GM12878 (cell line): Measurements from ENCODE around the gene HRH2. TPM values are rescaled to one million over a fixed set of nuclear protein-coding genes. Genes with fewer than 3 reads are reported as not detected.

Experiments
- ATAC-seq: fragments of 200-7000 bp; cut with Tn5 transposase; 3 replicates; pipeline ENCODE4 v1.9.1; 2020; ENCODE audit warnings: mild to moderate bottlenecking, moderate library complexity
- BruUV-seq: library from RNA; stranded (reverse); fragments of 400-500 nt; replicated peaks from 2 replicates; lab custom pipeline; 2021; lab: Mats Ljungman, UMichigan
- CTCF ChIA-PET: fragments of 300-600 bp; sonication (Branson Sonifier 250); formaldehyde crosslinking; extraction: SDS; loops from one replicate; lab custom pipeline; 2021; ENCODE audit warnings: inconsistent platforms; lab: Yijun Ruan, JAX
- POLR2A ChIA-PET: fragments of 350-600 bp; formaldehyde crosslinking; extraction: SDS; loops from one replicate; lab custom pipeline; 2021; ENCODE audit warnings: inconsistent platforms; lab: Charles Lee
- RAD21 ChIA-PET: fragments of 300-600 bp; sonication (Branson Sonifier 250); formaldehyde crosslinking; loops from one replicate; lab custom pipeline; 2023; ENCODE audit warnings: antibody characterized with exemption; ENCODE audit not compliant: unreplicated experiment; lab: Charles Lee
- SMC1A ChIA-PET: fragments of 300-600 bp; sonication (Branson Sonifier 250); formaldehyde crosslinking; loops from one replicate; lab custom pipeline; 2023; ENCODE audit not compliant: unreplicated experiment, uncharacterized antibody; lab: Charles Lee
- DNase-seq: peaks from one replicate; pipeline ENCODE4 v3.0.0-alpha.2; 2011; ENCODE audit warnings: low read depth, low spot score
- FAIRE-seq: peaks from 3 replicates; lab custom pipeline; 2011; peaks lifted over from hg19 to GRCh38; lab: Jason Lieb, UNC
- H2AFZ ChIP-seq: 2 replicates; pipeline ENCODE4 v1.6.0; 2011; ENCODE audit warnings: low read depth, low read length, control low read depth; ENCODE audit not compliant: control insufficient read depth
- H3K27ac ChIP-seq: 2 replicates; pipeline ENCODE4 v1.5.1; 2011; ENCODE audit warnings: control low read depth; ENCODE audit not compliant: control insufficient read depth, insufficient read depth
- H3K27me3 ChIP-seq, 2 experiments: replicated peaks in 1 of 2; 2 replicates each; pipeline versions ENCODE4 v1.6.0 to v1.6.1; 2011; ENCODE audit warnings: low read length in 1 of 2; ENCODE audit not compliant: control insufficient read depth in 2 of 2, insufficient read depth in 2 of 2
- H3K36me3 ChIP-seq, 2 experiments: 2 replicates each; pipeline ENCODE4 v1.5.1; 2011; ENCODE audit warnings: low read length in 1 of 2; ENCODE audit not compliant: control insufficient read depth in 2 of 2, insufficient read depth in 2 of 2
- H3K4me1 ChIP-seq: 2 replicates; pipeline ENCODE4 v1.6.1; 2011; ENCODE audit warnings: mild to moderate bottlenecking, low read length, moderate library complexity, mixed read lengths; ENCODE audit not compliant: control insufficient read depth, insufficient read depth
- H3K4me2 ChIP-seq: 2 replicates; pipeline ENCODE4 v1.6.0; 2011; ENCODE audit warnings: control low read depth; ENCODE audit not compliant: control insufficient read depth, insufficient read depth
- H3K4me3 ChIP-seq: fragments of 200-600 bp; sonication (generic); 2 replicates; pipeline ENCODE4 v1.5.1; 2016
- H3K79me2 ChIP-seq: 2 replicates; pipeline ENCODE4 v1.6.0; 2011; ENCODE audit warnings: low read length; ENCODE audit not compliant: control insufficient read depth, insufficient read depth
- H3K9ac ChIP-seq: 2 replicates; pipeline ENCODE4 v1.8.0; 2011; ENCODE audit warnings: low read length, control low read depth, mixed read lengths; ENCODE audit not compliant: control insufficient read depth, insufficient read depth
- H3K9me3 ChIP-seq: replicated peaks from 3 replicates; pipeline ENCODE4 v1.5.1; 2011; ENCODE audit warnings: mild to moderate bottlenecking, low read length; ENCODE audit not compliant: control insufficient read depth, insufficient read depth
- H4K20me1 ChIP-seq: 2 replicates; pipeline ENCODE4 v1.6.0; 2011; ENCODE audit not compliant: control insufficient read depth, insufficient read depth
- BMI1 ChIP-seq: fragments of 450-650 bp; IDR thresholded peaks from 2 replicates; pipeline ENCODE4 v1.6.1; 2016; ENCODE audit warnings: mild to moderate bottlenecking, moderate library complexity, borderline replicate concordance
- CEBPB ChIP-seq, 2 experiments: fragments of 150-350 bp in 1 of 2; IDR thresholded peaks; 2 replicates each; pipeline ENCODE4 v1.6.1; 2012 to 2014; ENCODE audit warnings: low read depth in 2 of 2, low read length in 2 of 2, borderline replicate concordance in 1 of 2, inconsistent platforms in 1 of 2
- NR2C1 ChIP-seq: fragments of 450-650 bp; IDR thresholded peaks from 2 replicates; pipeline ENCODE4 v1.6.1; 2017; ENCODE audit warnings: antibody characterized with exemption, mild to moderate bottlenecking, moderate library complexity
- NR2C2 ChIP-seq: IDR thresholded peaks from 2 replicates; pipeline ENCODE4 v1.6.1; 2011; ENCODE audit warnings: borderline replicate concordance, low read depth; ENCODE audit not compliant: control insufficient read depth, insufficient read length
- NR2F1 ChIP-seq: fragments of 450-650 bp; conservative IDR thresholded peaks from 2 replicates; pipeline ENCODE4 v1.6.1; 2017; ENCODE audit warnings: mild to moderate bottlenecking
- SUZ12 ChIP-seq: fragments of 200-600 bp; sonication (generic); IDR thresholded peaks from one replicate; pipeline ENCODE4 v1.6.1; 2018; ENCODE audit warnings: antibody characterized with exemption, mild to moderate bottlenecking; ENCODE audit not compliant: unreplicated experiment
- TCF3 ChIP-seq: IDR thresholded peaks from 2 replicates; pipeline ENCODE4 v1.6.1; 2012; ENCODE audit warnings: low read depth, mild to moderate bottlenecking, low read length, borderline replicate concordance; ENCODE audit not compliant: insufficient read depth
- ZNF207 ChIP-seq: fragments of 450-650 bp; IDR thresholded peaks from 2 replicates; pipeline ENCODE4 v1.6.1; 2014; ENCODE audit warnings: antibody characterized with exemption, mild to moderate bottlenecking, borderline replicate concordance
- ZNF274 ChIP-seq: IDR thresholded peaks from one replicate; pipeline ENCODE4 v1.8.0; 2011; ENCODE audit not compliant: insufficient read length, insufficient read depth
- ZNF592 ChIP-seq: fragments of 450-650 bp; IDR thresholded peaks from 2 replicates; pipeline ENCODE4 v1.6.1; 2017; ENCODE audit warnings: mild to moderate bottlenecking, moderate library complexity
- WGBS: methylation state at CpG from one replicate; pipeline ENCODE4 v1.1.6; 2016; ENCODE audit warnings: low lambda C conversion rate; ENCODE audit not compliant: insufficient replicate concordance, insufficient coverage; ENCODE audit errors: missing lambda C conversion rate; 5-methylcytosine and 5-hydroxymethylcytosine counted together
- in situ Hi-C: fragments of 300-500 bp; cut with MboI; formaldehyde crosslinking; loops from 9 replicates; pipeline ENCODE4 v1.14.3; 2018; ENCODE audit warnings: mixed read lengths
- intact Hi-C: fragments of 100-400 bp; cut with micrococcal nuclease; formaldehyde crosslinking; loops from one replicate; pipeline ENCODE4 v1.14.2; 2022; ENCODE audit not compliant: unreplicated experiment
- polyA plus RNA-seq, 11 experiments: library from polyadenylated mRNA; depleted of rRNA in 4 of 11; unstranded in 6 of 11; stranded (reverse) in 5 of 11; fragments of >200 nt; fragmentation: Nextera tagmentation in 4 of 11; fragmentation: Illumina TruSeq in 1 of 11; extraction: Ambion mirVana in 4 of 11; extraction: Trizol in 1 of 11; gene quantifications; 1 replicate in 1 of 11; 2 replicates in 10 of 11; pipeline versions ENCODE4 v1.2.1 to v1.2.3, GENCODE V29; 2011 to 2016; ENCODE audit warnings: inconsistent platforms in 2 of 11, missing spikeins in 2 of 11, low read depth in 1 of 11
- total RNA-seq, 4 experiments: library from RNA; depleted of rRNA in 3 of 4; stranded (reverse); fragments of >200 nt in 3 of 4; fragmentation: Illumina TruSeq in 1 of 4; extraction: Trizol in 1 of 4; gene quantifications; 2 replicates each; pipeline versions ENCODE4 v1.2.1 to v1.2.3, GENCODE V29; 2013 to 2021
- TF ChIP-seq, protein P1 (sequence below): fragments of 450-650 bp; formaldehyde crosslinking; IDR thresholded peaks from 2 replicates; pipeline ENCODE4 v1.4.0; 2022; ENCODE audit warnings: mild to moderate bottlenecking, moderate library complexity
- TF ChIP-seq, protein P2 (sequence below): IDR thresholded peaks from 2 replicates; pipeline ENCODE4 v1.6.1; 2012; ENCODE audit warnings: mild to moderate bottlenecking, low read depth, low read length

The HRH2 gene
- total and polyA plus RNA-seq, 10 of the 15 experiments (the other 5 are each of a cell fraction or from before 2014, with no cell fraction given): 0.01 to 0.05 (median 0.03) TPM; not detected in 7

DNA sequence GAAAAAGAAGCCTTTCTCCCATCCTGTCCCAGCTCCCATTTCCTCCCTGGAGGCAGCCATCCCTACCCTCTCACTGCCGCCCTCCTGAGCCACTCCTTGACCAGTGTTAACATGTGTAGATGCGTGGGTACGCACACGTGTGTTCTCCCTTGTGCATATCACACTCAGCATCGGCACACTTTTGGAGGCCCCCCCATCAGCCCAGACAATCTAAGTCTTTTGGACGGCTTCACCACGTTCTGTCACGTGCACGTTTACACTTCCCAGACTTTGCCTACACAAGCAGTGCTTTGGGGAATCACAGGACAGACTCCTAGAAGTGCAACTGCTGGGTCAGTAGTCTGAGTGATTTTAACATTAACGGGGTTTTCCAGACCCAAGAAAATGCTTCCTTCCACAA is 18.0 kb downstream of the HRH2 start (continued):
- TF ChIP-seq ZNF274 (no peak), NR2C2 (no peak)

GRCh38 chr5:175677571-175677970 is 19.7 kb downstream of the HRH2 start:
- DNase-seq (no peak), ATAC-seq (no peak), FAIRE-seq (no peak)
- Histone ChIP-seq H3K4me1 (no peaks in the 10 kb centered on the region), H3K4me2 (no peak overlapping the region), H3K4me3 (no peak overlapping the region), H3K36me3 (no peaks in the 10 kb centered on the region), H3K9me3 (no peaks in the 10 kb centered on the region), H3K79me2 (no peaks in the 10 kb centered on the region), H3K27ac (no peak overlapping the region), H2AFZ (no peak overlapping the region), H4K20me1 (no peaks in the 10 kb centered on the region), H3K27me3 (peaks cover 0 to 3% of the 10 kb centered on the region in 2 experiments; a peak in 2 of 4 replicates), H3K9ac (no peak overlapping the region)
- in situ Hi-C loops (no loop called here), intact Hi-C loops (no loop called here)
- BruUV-seq: no TSS peak
- SMC1A ChIA-PET: no interaction called here
- POLR2A ChIA-PET: no interaction called here
- CTCF ChIA-PET: no interaction called here
- 19% methylated on average over 8 of the region's 13 CpGs for WGBS
- RAD21 ChIA-PET: no interaction called here
- TF ChIP-seq BMI1 (no peak), ZNF592 (no peak), SUZ12 (no peak), ZNF207 (no peak), NR2F1 (no peak), TCF3 (no peak), CEBPB (IDR thresholded peaks at IDR 0.05; ENCODE audit: borderline replicate concordance in 1 of 2, low read depth in 2 of 2, low read length in 2 of 2) (no peak), NR2C1 (no peak)
- TF ChIP-seq, protein P1, sequence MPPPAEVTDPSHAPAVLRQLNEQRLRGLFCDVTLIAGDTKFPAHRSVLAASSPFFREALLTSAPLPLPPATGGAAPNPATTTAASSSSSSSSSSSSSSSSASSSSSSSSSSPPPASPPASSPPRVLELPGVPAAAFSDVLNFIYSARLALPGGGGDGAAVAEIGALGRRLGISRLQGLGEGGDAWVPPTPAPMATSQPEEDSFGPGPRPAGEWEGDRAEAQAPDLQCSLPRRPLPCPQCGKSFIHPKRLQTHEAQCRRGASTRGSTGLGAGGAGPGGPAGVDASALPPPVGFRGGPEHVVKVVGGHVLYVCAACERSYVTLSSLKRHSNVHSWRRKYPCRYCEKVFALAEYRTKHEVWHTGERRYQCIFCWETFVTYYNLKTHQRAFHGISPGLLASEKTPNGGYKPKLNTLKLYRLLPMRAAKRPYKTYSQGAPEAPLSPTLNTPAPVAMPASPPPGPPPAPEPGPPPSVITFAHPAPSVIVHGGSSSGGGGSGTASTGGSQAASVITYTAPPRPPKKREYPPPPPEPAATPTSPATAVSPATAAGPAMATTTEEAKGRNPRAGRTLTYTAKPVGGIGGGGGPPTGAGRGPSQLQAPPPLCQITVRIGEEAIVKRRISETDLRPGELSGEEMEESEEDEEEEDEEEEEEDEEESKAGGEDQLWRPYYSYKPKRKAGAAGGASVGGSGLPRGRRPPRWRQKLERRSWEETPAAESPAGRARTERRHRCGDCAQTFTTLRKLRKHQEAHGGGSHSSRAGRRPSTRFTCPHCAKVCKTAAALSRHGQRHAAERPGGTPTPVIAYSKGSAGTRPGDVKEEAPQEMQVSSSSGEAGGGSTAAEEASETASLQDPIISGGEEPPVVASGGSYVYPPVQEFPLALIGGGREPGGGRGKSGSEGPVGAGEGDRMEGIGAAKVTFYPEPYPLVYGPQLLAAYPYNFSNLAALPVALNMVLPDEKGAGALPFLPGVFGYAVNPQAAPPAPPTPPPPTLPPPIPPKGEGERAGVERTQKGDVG: no peak
- TF ChIP-seq, protein P2, sequence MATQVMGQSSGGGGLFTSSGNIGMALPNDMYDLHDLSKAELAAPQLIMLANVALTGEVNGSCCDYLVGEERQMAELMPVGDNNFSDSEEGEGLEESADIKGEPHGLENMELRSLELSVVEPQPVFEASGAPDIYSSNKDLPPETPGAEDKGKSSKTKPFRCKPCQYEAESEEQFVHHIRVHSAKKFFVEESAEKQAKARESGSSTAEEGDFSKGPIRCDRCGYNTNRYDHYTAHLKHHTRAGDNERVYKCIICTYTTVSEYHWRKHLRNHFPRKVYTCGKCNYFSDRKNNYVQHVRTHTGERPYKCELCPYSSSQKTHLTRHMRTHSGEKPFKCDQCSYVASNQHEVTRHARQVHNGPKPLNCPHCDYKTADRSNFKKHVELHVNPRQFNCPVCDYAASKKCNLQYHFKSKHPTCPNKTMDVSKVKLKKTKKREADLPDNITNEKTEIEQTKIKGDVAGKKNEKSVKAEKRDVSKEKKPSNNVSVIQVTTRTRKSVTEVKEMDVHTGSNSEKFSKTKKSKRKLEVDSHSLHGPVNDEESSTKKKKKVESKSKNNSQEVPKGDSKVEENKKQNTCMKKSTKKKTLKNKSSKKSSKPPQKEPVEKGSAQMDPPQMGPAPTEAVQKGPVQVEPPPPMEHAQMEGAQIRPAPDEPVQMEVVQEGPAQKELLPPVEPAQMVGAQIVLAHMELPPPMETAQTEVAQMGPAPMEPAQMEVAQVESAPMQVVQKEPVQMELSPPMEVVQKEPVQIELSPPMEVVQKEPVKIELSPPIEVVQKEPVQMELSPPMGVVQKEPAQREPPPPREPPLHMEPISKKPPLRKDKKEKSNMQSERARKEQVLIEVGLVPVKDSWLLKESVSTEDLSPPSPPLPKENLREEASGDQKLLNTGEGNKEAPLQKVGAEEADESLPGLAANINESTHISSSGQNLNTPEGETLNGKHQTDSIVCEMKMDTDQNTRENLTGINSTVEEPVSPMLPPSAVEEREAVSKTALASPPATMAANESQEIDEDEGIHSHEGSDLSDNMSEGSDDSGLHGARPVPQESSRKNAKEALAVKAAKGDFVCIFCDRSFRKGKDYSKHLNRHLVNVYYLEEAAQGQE: no peak
